A549 (cell line): Measurements from ENCODE around the gene BCDIN3D.

ENCODE experiments used
- CHD2 ChIP-seq: fragments of 150-350 bp; IDR thresholded peaks from 2 replicates; pipeline ENCODE4 v1.6.1; 2014; ENCODE audit warnings: low read length; ENCODE audit not compliant: partially characterized antibody
- JUNB ChIP-seq: fragments of >200 bp; sonication (Bioruptor Twin); formaldehyde crosslinking; IDR thresholded peaks from 2 replicates; pipeline ENCODE4 v1.6.1; 2016
- KDM5A ChIP-seq: fragments of 200-600 bp; sonication (generic); IDR thresholded peaks from 2 replicates; pipeline ENCODE4 v1.6.1; 2016; ENCODE audit warnings: antibody characterized with exemption, mild to moderate bottlenecking
- MAZ ChIP-seq: fragments of 150-350 bp; IDR thresholded peaks from 2 replicates; pipeline ENCODE4 v1.6.1; 2014; ENCODE audit warnings: antibody characterized with exemption, low read depth, low read length, borderline replicate concordance
- MYC ChIP-seq: IDR thresholded peaks from 2 replicates; pipeline ENCODE4 v1.6.1; 2012; ENCODE audit warnings: mild to moderate bottlenecking, inconsistent platforms, low read length, improper control_type of control experiment, borderline replicate concordance
- POLR2A ChIP-seq: IDR thresholded peaks from 2 replicates; pipeline ENCODE4 v1.6.1; 2012; ENCODE audit warnings: mild to moderate bottlenecking, low read length
- RFX5 ChIP-seq: fragments of 450-650 bp; IDR thresholded peaks from 2 replicates; pipeline ENCODE4 v1.7.1; 2014; ENCODE audit warnings: antibody characterized with exemption, mild to moderate bottlenecking, moderate library complexity
- TF ChIP-seq, protein P1 (sequence below): fragments of >200 bp; sonication (Bioruptor Twin); formaldehyde crosslinking; IDR thresholded peaks from 3 replicates; pipeline ENCODE4 v1.5.1; 2016
- TF ChIP-seq, protein P2 (sequence below): fragments of >200 bp; sonication (Bioruptor Twin); formaldehyde crosslinking; IDR thresholded peaks from 3 replicates; pipeline ENCODE4 v1.6.1; 2016
- TF ChIP-seq, protein P3 (sequence below): fragments of 250-450 bp; sonication (Bioruptor Pico); IDR thresholded peaks from 2 replicates; pipeline ENCODE4 v1.5.0; 2021; ENCODE audit warnings: mild to moderate bottlenecking, moderate library complexity, borderline replicate concordance
- TF ChIP-seq, protein P4 (sequence below): fragments of 450-650 bp; IDR thresholded peaks from 2 replicates; pipeline ENCODE4 v1.6.1; 2014; ENCODE audit warnings: antibody characterized with exemption

DNA sequence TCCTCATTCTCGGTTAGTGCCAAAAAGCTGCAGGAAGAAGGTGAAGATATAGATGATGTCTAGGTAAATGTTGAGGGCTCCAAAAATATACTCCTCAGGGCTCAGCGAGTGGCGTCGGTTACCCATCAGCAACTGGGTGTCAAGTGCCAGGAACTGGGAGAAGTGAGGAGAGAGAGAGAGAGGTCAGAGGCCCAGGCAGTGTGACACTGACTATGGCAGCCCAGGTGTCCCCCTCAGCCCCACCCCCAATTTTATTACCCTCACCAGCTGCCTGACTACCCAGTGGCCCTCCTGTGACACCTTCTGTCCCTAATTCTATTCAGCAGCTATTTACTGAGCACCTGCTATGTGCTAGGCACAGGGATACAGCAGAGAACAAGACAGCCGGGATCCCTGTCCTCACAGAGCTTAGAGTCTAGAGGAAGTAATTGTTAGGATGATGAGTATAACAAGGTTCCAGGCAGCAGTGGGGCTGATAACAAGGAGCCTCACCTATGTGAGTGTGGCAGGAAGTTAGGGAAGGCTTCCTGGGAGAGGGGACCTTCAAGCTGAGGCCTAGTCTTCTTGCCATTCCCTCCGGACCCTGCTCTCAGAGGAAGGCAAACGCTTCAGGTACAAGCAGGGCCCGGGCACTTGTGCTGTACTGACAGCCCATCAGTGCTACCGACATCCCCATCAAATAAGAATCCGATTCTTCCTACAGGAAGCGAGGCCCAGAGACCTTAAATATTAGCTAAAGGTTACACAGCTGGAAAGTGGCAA lies 27.8 kb upstream of the BCDIN3D start:
- TF ChIP-seq, protein P1, sequence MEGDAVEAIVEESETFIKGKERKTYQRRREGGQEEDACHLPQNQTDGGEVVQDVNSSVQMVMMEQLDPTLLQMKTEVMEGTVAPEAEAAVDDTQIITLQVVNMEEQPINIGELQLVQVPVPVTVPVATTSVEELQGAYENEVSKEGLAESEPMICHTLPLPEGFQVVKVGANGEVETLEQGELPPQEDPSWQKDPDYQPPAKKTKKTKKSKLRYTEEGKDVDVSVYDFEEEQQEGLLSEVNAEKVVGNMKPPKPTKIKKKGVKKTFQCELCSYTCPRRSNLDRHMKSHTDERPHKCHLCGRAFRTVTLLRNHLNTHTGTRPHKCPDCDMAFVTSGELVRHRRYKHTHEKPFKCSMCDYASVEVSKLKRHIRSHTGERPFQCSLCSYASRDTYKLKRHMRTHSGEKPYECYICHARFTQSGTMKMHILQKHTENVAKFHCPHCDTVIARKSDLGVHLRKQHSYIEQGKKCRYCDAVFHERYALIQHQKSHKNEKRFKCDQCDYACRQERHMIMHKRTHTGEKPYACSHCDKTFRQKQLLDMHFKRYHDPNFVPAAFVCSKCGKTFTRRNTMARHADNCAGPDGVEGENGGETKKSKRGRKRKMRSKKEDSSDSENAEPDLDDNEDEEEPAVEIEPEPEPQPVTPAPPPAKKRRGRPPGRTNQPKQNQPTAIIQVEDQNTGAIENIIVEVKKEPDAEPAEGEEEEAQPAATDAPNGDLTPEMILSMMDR: no peak
- TF ChIP-seq CHD2: no peak
- TF ChIP-seq, protein P2, sequence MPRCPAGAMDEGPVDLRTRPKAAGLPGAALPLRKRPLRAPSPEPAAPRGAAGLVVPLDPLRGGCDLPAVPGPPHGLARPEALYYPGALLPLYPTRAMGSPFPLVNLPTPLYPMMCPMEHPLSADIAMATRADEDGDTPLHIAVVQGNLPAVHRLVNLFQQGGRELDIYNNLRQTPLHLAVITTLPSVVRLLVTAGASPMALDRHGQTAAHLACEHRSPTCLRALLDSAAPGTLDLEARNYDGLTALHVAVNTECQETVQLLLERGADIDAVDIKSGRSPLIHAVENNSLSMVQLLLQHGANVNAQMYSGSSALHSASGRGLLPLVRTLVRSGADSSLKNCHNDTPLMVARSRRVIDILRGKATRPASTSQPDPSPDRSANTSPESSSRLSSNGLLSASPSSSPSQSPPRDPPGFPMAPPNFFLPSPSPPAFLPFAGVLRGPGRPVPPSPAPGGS: no peak
- TF ChIP-seq MAZ: no peak
- no peak for TF ChIP-seq JUNB
- no peak for TF ChIP-seq MYC
- TF ChIP-seq, protein P3, sequence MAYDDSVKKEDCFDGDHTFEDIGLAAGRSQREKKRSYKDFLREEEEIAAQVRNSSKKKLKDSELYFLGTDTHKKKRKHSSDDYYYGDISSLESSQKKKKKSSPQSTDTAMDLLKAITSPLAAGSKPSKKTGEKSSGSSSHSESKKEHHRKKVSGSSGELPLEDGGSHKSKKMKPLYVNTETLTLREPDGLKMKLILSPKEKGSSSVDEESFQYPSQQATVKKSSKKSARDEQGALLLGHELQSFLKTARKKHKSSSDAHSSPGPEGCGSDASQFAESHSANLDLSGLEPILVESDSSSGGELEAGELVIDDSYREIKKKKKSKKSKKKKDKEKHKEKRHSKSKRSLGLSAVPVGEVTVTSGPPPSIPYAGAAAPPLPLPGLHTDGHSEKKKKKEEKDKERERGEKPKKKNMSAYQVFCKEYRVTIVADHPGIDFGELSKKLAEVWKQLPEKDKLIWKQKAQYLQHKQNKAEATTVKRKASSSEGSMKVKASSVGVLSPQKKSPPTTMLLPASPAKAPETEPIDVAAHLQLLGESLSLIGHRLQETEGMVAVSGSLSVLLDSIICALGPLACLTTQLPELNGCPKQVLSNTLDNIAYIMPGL (CRISPR knock-in tag): no peak
- TF ChIP-seq RFX5: no peak
- no peak for TF ChIP-seq KDM5A
- TF ChIP-seq, protein P4, sequence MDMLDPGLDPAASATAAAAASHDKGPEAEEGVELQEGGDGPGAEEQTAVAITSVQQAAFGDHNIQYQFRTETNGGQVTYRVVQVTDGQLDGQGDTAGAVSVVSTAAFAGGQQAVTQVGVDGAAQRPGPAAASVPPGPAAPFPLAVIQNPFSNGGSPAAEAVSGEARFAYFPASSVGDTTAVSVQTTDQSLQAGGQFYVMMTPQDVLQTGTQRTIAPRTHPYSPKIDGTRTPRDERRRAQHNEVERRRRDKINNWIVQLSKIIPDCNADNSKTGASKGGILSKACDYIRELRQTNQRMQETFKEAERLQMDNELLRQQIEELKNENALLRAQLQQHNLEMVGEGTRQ: no peak
- TF ChIP-seq POLR2A: no peak
